Measurements from ENCODE around the gene TPCN1.

GRCh38 chr12:113334786-113335539 lies 113.7 kb downstream of the TPCN1 start, which contains the start of gene SLC8B1:
- TF ChIP-seq, protein P1, sequence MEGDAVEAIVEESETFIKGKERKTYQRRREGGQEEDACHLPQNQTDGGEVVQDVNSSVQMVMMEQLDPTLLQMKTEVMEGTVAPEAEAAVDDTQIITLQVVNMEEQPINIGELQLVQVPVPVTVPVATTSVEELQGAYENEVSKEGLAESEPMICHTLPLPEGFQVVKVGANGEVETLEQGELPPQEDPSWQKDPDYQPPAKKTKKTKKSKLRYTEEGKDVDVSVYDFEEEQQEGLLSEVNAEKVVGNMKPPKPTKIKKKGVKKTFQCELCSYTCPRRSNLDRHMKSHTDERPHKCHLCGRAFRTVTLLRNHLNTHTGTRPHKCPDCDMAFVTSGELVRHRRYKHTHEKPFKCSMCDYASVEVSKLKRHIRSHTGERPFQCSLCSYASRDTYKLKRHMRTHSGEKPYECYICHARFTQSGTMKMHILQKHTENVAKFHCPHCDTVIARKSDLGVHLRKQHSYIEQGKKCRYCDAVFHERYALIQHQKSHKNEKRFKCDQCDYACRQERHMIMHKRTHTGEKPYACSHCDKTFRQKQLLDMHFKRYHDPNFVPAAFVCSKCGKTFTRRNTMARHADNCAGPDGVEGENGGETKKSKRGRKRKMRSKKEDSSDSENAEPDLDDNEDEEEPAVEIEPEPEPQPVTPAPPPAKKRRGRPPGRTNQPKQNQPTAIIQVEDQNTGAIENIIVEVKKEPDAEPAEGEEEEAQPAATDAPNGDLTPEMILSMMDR (IDR thresholded peaks at IDR 0.05): no peak
- TF ChIP-seq POLR2A (IDR thresholded peaks at IDR 0.05): peak in 3 of 4 donors; percentile 67 to 94 (median 93)
